Measurements from ENCODE around the gene DNAI2. TPM values are rescaled to one million over a fixed set of nuclear protein-coding genes. Genes with fewer than 3 reads are reported as not detected.
"Not testable (repeated sequence)": the region's sequence is repeated elsewhere in the genome, so short reads cannot be mapped to it uniquely, and the experiment has no call there.

Gene DNAI2
- total and polyA plus RNA-seq, 2 donors from 2014 or later = 0.22 TPM; not detected in 1

- Histone ChIP-seq H3K4me3 (ENCODE audit: low read length in 3 of 3) (no peak overlapping the region), H3K9me3 (ENCODE audit: control insufficient read depth in 2 of 3, insufficient read depth in 1 of 3, low read length in 3 of 3) (no peaks in the 10 kb centered on the region), H3K27ac (ENCODE audit: low read depth in 2 of 2, low read length in 2 of 2) (no peak overlapping the region), H3K4me1 (ENCODE audit: control insufficient read depth in 2 of 3, insufficient read depth in 2 of 3, low read depth in 1 of 3, low read length in 3 of 3) (peaks cover 0 to 4% (median 3%) of the 10 kb centered on the region in 3 donors), H3K27me3 (ENCODE audit: control insufficient read depth, insufficient read depth, low read length) (no peaks in the 10 kb centered on the region), H3K9ac (ENCODE audit: low read length in 3 of 3) (no peak overlapping the region), H3K36me3 (ENCODE audit: control insufficient read depth in 2 of 3, insufficient read depth in 3 of 3, low read length in 3 of 3) (no peaks in the 10 kb centered on the region)
- no peak for TF ChIP-seq CTCF (IDR thresholded peaks at IDR 0.05; ENCODE audit: borderline replicate concordance, extremely low read depth, insufficient read depth)
- FAIRE-seq (no peak), DNase-seq (no peak)
- intact Hi-C loops (cut with DNase I) = no loop called here
Observed at GRCh38 chr17:74277935-74278334, 3.9 kb downstream of the DNAI2 start.

GRCh38 chr17:74279617-74280016 lies 5.6 kb downstream of the DNAI2 start:
- FAIRE-seq; H3K4me1 ChIP-seq (ENCODE audit: control insufficient read depth in 2 of 3, insufficient read depth in 2 of 3, low read depth in 1 of 3, low read length in 3 of 3); intact Hi-C loops (cut with DNase I): not testable (repeated sequence)

GRCh38 chr17:74280093-74280513 lies 6.1 kb downstream of the DNAI2 start:
- intact Hi-C loops (cut with DNase I) = no loop called here
- Histone ChIP-seq H3K4me3 (ENCODE audit: low read length in 3 of 3) (no peak overlapping the region), H3K9ac (ENCODE audit: low read length in 3 of 3) (no peak overlapping the region), H3K27me3 (ENCODE audit: control insufficient read depth, insufficient read depth, low read length) (no peaks in the 10 kb centered on the region), H3K9me3 (ENCODE audit: control insufficient read depth in 2 of 3, insufficient read depth in 1 of 3, low read length in 3 of 3) (no peaks in the 10 kb centered on the region), H3K36me3 (ENCODE audit: control insufficient read depth in 2 of 3, insufficient read depth in 3 of 3, low read length in 3 of 3) (no peaks in the 10 kb centered on the region), H3K27ac (ENCODE audit: low read depth in 2 of 2, low read length in 2 of 2) (no peak overlapping the region), H3K4me1 (ENCODE audit: control insufficient read depth in 2 of 3, insufficient read depth in 2 of 3, low read depth in 1 of 3, low read length in 3 of 3) (no peaks in the 10 kb centered on the region)
- no peak for DNase-seq
- FAIRE-seq = no peak
- TF ChIP-seq CTCF (IDR thresholded peaks at IDR 0.05; ENCODE audit: borderline replicate concordance, extremely low read depth, insufficient read depth) = no peak

More at GRCh38 chr17:74279617-74280016, 5.6 kb downstream of the DNAI2 start:
- H3K4me3 ChIP-seq (ENCODE audit: low read length in 3 of 3); DNase-seq; H3K9me3 ChIP-seq (ENCODE audit: control insufficient read depth in 2 of 3, insufficient read depth in 1 of 3, low read length in 3 of 3); H3K27ac ChIP-seq (ENCODE audit: low read depth in 2 of 2, low read length in 2 of 2); H3K27me3 ChIP-seq (ENCODE audit: control insufficient read depth, insufficient read depth, low read length); H3K36me3 ChIP-seq (ENCODE audit: control insufficient read depth in 2 of 3, insufficient read depth in 3 of 3, low read length in 3 of 3); H3K9ac ChIP-seq (ENCODE audit: low read length in 3 of 3): not testable (repeated sequence)

GRCh38 chr17:74281799-74282198 lies 7.8 kb downstream of the DNAI2 start:
- no peaks in the 10 kb centered on the region for H3K27me3 ChIP-seq (ENCODE audit: control insufficient read depth, insufficient read depth, low read length)
- no peak overlapping the region for H3K4me3 ChIP-seq (ENCODE audit: low read length in 3 of 3)
- H3K4me1 ChIP-seq (ENCODE audit: control insufficient read depth in 2 of 3, insufficient read depth in 2 of 3, low read depth in 1 of 3, low read length in 3 of 3) = no peaks in the 10 kb centered on the region
- intact Hi-C loops (cut with DNase I) = no loop called here
- DNase-seq (no peak), FAIRE-seq (no peak)
- H3K27ac ChIP-seq (ENCODE audit: low read depth in 2 of 2, low read length in 2 of 2) = no peak overlapping the region
- TF ChIP-seq CTCF (IDR thresholded peaks at IDR 0.05; ENCODE audit: borderline replicate concordance, extremely low read depth, insufficient read depth) = no peak
- H3K9me3 ChIP-seq (ENCODE audit: control insufficient read depth in 2 of 3, insufficient read depth in 1 of 3, low read length in 3 of 3) = no peaks in the 10 kb centered on the region
- no peak overlapping the region for H3K9ac ChIP-seq (ENCODE audit: low read length in 3 of 3)
- H3K36me3 ChIP-seq (ENCODE audit: control insufficient read depth in 2 of 3, insufficient read depth in 3 of 3, low read length in 3 of 3) = no peaks in the 10 kb centered on the region

GRCh38 chr17:74282274-74282586 lies 8.2 kb downstream of the DNAI2 start:
- not testable (repeated sequence) for H3K27ac ChIP-seq (ENCODE audit: low read depth in 2 of 2, low read length in 2 of 2); H3K9ac ChIP-seq (ENCODE audit: low read length in 3 of 3)

More at GRCh38 chr17:74282274-74282586, 8.2 kb downstream of the DNAI2 start:
- H3K27me3 ChIP-seq (ENCODE audit: control insufficient read depth, insufficient read depth, low read length); H3K36me3 ChIP-seq (ENCODE audit: control insufficient read depth in 2 of 3, insufficient read depth in 3 of 3, low read length in 3 of 3); DNase-seq; H3K4me3 ChIP-seq (ENCODE audit: low read length in 3 of 3); FAIRE-seq; H3K4me1 ChIP-seq (ENCODE audit: control insufficient read depth in 2 of 3, insufficient read depth in 2 of 3, low read depth in 1 of 3, low read length in 3 of 3); intact Hi-C loops (cut with DNase I); H3K9me3 ChIP-seq (ENCODE audit: control insufficient read depth in 2 of 3, insufficient read depth in 1 of 3, low read length in 3 of 3): not testable (repeated sequence)

Measured in kidney (tissue), 14 donors.